Ovary (tissue), 3 donors: Measurements from ENCODE around the gene CEP72.

Source experiments
- POLR2A ChIP-seq: fragments of 450-650 bp; IDR thresholded peaks from one replicate; pipeline ENCODE4 v1.6.1; 2017; ENCODE audit warnings: antibody characterized with exemption, mild to moderate bottlenecking, moderate library complexity
- TF ChIP-seq, protein P1 (sequence below), 3 donors: fragments of 450-650 bp in 2 of 3; fragments of 200-600 bp in 1 of 3; IDR thresholded peaks; one replicate each; pipeline versions ENCODE4 v1.5.1 to v1.8.0; 2016 to 2022; ENCODE audit warnings: antibody characterized with exemption in 3 of 3, mild to moderate bottlenecking in 1 of 3
- donor health status: DM: no; HTN: no; CAD: no.

DNA sequence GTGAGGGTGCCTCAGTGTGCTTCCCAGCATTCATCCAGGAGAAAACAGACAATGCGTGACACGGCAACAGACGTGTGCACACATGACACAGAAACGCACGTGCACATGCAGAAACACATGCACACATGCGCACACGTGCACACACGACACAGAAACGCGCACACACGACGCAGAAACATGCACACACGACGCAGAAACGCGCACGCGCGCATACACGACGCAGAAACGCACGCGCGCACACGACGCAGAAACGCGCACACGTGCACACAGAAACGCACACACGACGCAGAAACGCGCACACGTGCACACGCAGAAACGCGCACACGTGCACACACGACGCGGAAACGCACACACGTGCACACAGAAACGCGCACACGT, 64.5 kb downstream of the CEP72 start:
- TF ChIP-seq, protein P1, sequence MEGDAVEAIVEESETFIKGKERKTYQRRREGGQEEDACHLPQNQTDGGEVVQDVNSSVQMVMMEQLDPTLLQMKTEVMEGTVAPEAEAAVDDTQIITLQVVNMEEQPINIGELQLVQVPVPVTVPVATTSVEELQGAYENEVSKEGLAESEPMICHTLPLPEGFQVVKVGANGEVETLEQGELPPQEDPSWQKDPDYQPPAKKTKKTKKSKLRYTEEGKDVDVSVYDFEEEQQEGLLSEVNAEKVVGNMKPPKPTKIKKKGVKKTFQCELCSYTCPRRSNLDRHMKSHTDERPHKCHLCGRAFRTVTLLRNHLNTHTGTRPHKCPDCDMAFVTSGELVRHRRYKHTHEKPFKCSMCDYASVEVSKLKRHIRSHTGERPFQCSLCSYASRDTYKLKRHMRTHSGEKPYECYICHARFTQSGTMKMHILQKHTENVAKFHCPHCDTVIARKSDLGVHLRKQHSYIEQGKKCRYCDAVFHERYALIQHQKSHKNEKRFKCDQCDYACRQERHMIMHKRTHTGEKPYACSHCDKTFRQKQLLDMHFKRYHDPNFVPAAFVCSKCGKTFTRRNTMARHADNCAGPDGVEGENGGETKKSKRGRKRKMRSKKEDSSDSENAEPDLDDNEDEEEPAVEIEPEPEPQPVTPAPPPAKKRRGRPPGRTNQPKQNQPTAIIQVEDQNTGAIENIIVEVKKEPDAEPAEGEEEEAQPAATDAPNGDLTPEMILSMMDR (IDR thresholded peaks at IDR 0.05) = no peak
- TF ChIP-seq POLR2A = no peak
